Astrocyte (in vitro differentiated cells and primary cell): ENCODE measurements around the gene TRIM26.

ENCODE experiments used
- EZH2 ChIP-seq: IDR thresholded peaks from 2 replicates; pipeline ENCODE4 v1.6.1; 2012; ENCODE audit warnings: mild to moderate bottlenecking, low read length, inconsistent platforms; ENCODE audit not compliant: insufficient read depth
- TF ChIP-seq, protein P1 (sequence below): IDR thresholded peaks from 2 replicates; pipeline ENCODE4 v1.5.1; 2011; ENCODE audit warnings: low read depth, mild to moderate bottlenecking, inconsistent platforms, low read length, moderate library complexity; ENCODE audit not compliant: insufficient read depth

DNA sequence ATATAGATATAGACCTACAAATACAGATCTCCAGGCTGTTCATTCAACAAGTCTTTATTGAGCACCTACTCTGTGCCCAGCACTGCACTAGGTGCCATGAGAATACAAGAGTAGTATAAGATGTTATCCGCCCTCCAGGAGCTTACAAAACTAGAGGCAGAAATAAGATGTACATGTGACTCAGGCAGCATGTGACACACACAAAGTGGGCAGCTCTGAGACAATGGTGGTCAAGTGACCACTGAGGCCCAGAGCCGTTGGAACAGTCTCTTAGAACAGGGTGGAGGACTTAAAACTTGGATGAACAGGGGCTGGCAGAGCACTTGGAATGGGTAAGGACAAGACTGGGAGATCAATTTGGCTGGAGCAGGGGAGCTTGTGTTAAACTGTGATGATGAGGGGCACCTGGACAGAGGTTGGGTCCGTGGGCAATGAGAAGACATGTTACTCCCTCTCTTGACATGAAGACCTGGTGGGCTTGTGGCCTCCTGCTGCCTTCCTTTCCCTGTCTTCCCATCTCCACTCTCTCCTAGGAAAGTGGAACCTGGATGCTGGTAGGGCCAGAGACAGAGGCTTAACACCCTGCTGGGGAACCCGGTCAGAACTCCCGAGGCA lies 28.7 kb downstream of the TRIM26 start:
- TF ChIP-seq EZH2, result no peak
- TF ChIP-seq, protein P1, sequence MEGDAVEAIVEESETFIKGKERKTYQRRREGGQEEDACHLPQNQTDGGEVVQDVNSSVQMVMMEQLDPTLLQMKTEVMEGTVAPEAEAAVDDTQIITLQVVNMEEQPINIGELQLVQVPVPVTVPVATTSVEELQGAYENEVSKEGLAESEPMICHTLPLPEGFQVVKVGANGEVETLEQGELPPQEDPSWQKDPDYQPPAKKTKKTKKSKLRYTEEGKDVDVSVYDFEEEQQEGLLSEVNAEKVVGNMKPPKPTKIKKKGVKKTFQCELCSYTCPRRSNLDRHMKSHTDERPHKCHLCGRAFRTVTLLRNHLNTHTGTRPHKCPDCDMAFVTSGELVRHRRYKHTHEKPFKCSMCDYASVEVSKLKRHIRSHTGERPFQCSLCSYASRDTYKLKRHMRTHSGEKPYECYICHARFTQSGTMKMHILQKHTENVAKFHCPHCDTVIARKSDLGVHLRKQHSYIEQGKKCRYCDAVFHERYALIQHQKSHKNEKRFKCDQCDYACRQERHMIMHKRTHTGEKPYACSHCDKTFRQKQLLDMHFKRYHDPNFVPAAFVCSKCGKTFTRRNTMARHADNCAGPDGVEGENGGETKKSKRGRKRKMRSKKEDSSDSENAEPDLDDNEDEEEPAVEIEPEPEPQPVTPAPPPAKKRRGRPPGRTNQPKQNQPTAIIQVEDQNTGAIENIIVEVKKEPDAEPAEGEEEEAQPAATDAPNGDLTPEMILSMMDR, result no peak
